GM12878 (cell line): ENCODE measurements around the gene WTAP.

ENCODE experiments used
- ATF2 ChIP-seq: IDR thresholded peaks from 2 replicates; pipeline ENCODE4 v1.6.1; 2012; ENCODE audit warnings: low read length, inconsistent platforms
- CTCF ChIP-seq, 3 experiments: IDR thresholded peaks in 2 of 3; conservative IDR thresholded peaks in 1 of 3; 2 replicates each; pipeline ENCODE4 v1.5.1; 2011; ENCODE audit warnings: low read depth in 3 of 3, low read length in 3 of 3, mild to moderate bottlenecking in 3 of 3, control low read depth in 2 of 3, moderate library complexity in 2 of 3, inconsistent platforms in 1 of 3, mixed read lengths in 1 of 3; ENCODE audit not compliant: control insufficient read depth in 2 of 3, insufficient read depth in 1 of 3; ENCODE audit errors: extremely low read depth in 1 of 3
- HCFC1 ChIP-seq: fragments of 150-350 bp; IDR thresholded peaks from 2 replicates; pipeline ENCODE4 v1.6.1; 2014; ENCODE audit warnings: low read length
- MAX ChIP-seq: IDR thresholded peaks from 2 replicates; pipeline ENCODE4 v1.6.1; 2012; ENCODE audit warnings: low read depth, low read length, improper control_type of control experiment
- TAF1 ChIP-seq: IDR thresholded peaks from 2 replicates; pipeline ENCODE4 v1.6.1; 2011; ENCODE audit warnings: mild to moderate bottlenecking, low read depth, low read length, borderline replicate concordance

GRCh38 chr6:159790956-159791598 is 63.8 kb downstream of the WTAP start:
- no peak for TF ChIP-seq HCFC1
- TF ChIP-seq CTCF (IDR thresholded peaks at IDR 0.05 in 2 of 3, conservative IDR thresholded peaks at IDR 0.05 in 1 of 3; ENCODE audit: control insufficient read depth in 2 of 3, extremely low read depth in 1 of 3, insufficient read depth in 1 of 3, low read depth in 3 of 3, low read length in 3 of 3), result no peak
- no peak for TF ChIP-seq ATF2
- TF ChIP-seq MAX, result no peak
- no peak for TF ChIP-seq TAF1
